RWPE1 (cell line): ENCODE measurements around the gene SMARCC1.

Experiments
- CTCF ChIA-PET: fragments of 350-600 bp; sonication (Branson Sonifier 250); formaldehyde crosslinking; extraction: SDS; loops from one replicate; lab custom pipeline; 2021; lab: Yijun Ruan, JAX
- POLR2A ChIA-PET: fragments of 400-600 bp; formaldehyde crosslinking; extraction: SDS; loops from one replicate; lab custom pipeline; 2020; ENCODE audit warnings: antibody characterized with exemption; ENCODE audit not compliant: low non-redundant PET; lab: Yijun Ruan, JAX
- DNase-seq: peaks from one replicate; pipeline ENCODE4 v3.0.0; 2012; ENCODE audit warnings: low spot score
- H3K27ac ChIP-seq: fragments of 450-650 bp; 2 replicates; pipeline ENCODE4 v1.5.1; 2017
- CTCF ChIP-seq: fragments of 450-650 bp; conservative IDR thresholded peaks from 2 replicates; pipeline ENCODE4 v1.5.1; 2017; ENCODE audit warnings: low read depth, mild to moderate bottlenecking

The SMARCC1 gene

DNA sequence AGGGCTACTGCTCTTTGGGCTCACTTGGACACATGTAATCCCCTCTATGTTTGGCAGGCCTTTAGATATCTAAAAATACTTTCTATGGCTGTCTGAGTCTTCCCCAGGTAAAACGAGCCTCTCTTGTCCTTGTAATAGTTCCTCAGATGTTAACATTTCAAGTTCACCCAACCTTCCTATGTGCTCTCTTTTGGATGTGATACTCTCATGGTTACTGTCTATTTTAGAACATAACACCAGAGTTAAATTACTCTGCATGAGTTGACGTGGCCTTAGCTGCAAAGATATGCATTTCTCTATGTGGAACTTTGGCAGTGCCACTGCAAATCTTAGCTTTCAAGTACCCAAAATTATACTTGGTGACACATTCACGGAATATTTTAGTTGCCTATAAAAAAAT is 171.1 kb downstream of the SMARCC1 start:
- POLR2A ChIA-PET: no interaction called here
- no peak for TF ChIP-seq CTCF
- DNase-seq: no peak
- CTCF ChIA-PET: no interaction called here
- H3K27ac ChIP-seq: no peak overlapping the region

GRCh38 chr3:47607335-47607734 is 174.4 kb downstream of the SMARCC1 start:
- ChIA-PET POLR2A (no interaction called here), CTCF (interaction anchor here (1.0 kb wide), 1 partner anchor 20 kb away, joined by 4 read pairs; no protein-coding TSS in a partner anchor)
- DNase-seq: no peak
- TF ChIP-seq CTCF: no peak
- H3K27ac ChIP-seq: no peak overlapping the region

- DNase-seq: no peak
- ChIA-PET POLR2A (no interaction called here), CTCF (no interaction called here)
- TF ChIP-seq CTCF: no peak
- H3K27ac ChIP-seq: no peak overlapping the region
Measured at GRCh38 chr3:47606165-47606564, 175.5 kb downstream of the SMARCC1 start.

DNA sequence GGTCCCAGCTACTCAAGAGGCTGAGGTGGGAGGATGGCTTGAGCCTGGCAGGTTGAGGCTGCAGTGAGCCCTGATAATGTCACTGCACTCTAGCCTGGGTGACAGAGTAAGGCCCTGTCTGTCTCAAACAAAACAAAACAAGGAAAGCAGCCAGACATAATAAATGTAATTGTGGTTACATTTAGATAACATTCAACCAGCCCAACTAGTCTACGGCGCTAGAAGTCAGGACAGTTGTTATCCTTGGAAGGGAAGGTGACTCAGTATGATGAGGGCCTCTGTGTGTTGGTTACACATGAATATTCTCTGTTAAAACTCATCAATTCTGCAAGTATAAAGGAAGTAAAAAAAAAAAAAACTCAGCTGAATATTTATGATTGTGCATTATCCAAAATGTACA is 176.0 kb downstream of the SMARCC1 start:
- no peak for TF ChIP-seq CTCF
- ChIA-PET CTCF (no interaction called here), POLR2A (no interaction called here)
- DNase-seq: no peak
- H3K27ac ChIP-seq: no peak overlapping the region

GRCh38 chr3:47604145-47604544 is 177.5 kb downstream of the SMARCC1 start:
- H3K27ac ChIP-seq: no peak overlapping the region
- DNase-seq: no peak
- POLR2A ChIA-PET: no interaction called here

DNA sequence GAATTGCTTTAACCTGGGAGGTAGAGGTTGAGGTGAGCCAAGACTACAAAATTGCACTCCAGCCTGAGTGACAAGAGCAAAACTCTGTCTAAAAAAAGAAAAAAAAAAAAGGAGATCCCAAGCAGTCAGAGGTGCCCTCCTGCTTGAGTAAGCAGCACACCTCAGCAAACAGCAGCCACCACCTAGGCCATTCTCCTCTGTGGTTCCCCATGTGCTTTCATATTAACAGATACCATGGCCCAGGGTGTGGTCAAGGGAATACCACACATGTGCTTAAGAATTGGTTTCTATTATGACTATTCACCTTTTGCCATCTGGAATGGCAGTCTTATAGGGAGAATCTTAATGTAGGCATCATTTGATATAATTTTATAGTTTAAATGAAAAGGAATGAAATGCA is 178.4 kb downstream of the SMARCC1 start:
- DNase-seq: no peak
- TF ChIP-seq CTCF: no peak
- ChIA-PET CTCF (interaction anchor here (0.5 kb wide), 1 partner anchor 81 kb away, joined by 3 read pairs; no protein-coding TSS in a partner anchor), POLR2A (no interaction called here)
- no peak overlapping the region for H3K27ac ChIP-seq

More at GRCh38 chr3:47604145-47604544, 177.5 kb downstream of the SMARCC1 start:
- no peak for TF ChIP-seq CTCF
- CTCF ChIA-PET: no interaction called here

- ChIA-PET CTCF (interaction anchor here (0.7 kb wide), 2 partner anchors 36 to 388 kb away, joined by 3 to 4 read pairs; no protein-coding TSS in a partner anchor), POLR2A (no interaction called here)
- no peak for DNase-seq
- no peak for TF ChIP-seq CTCF
- H3K27ac ChIP-seq: no peak overlapping the region
Measured at GRCh38 chr3:47601281-47601680, 180.4 kb downstream of the SMARCC1 start.
